Mesendoderm (in vitro differentiated cells): Measurements from ENCODE around the gene ERC1.
"Not testable (repeated sequence)": the region's sequence is repeated elsewhere in the genome, so short reads cannot be mapped to it uniquely, and the experiment has no call there.

Experiments
- DNase-seq: peaks from one replicate; pipeline ENCODE4 v3.0.0; 2013
- H2AK5ac ChIP-seq: 2 replicates; pipeline ENCODE4 v1.6.1; 2013; ENCODE audit warnings: low read length, inconsistent platforms
- H2BK120ac ChIP-seq: 2 replicates; pipeline ENCODE4 v1.6.1; 2013; ENCODE audit warnings: low read depth, mild to moderate bottlenecking, low read length, moderate library complexity, mixed read lengths
- H2BK15ac ChIP-seq: replicated peaks from 2 replicates; pipeline ENCODE4 v1.6.1; 2013; ENCODE audit warnings: low read depth, mild to moderate bottlenecking, moderate library complexity
- H2BK5ac ChIP-seq: 2 replicates; pipeline ENCODE4 v1.6.1; 2013; ENCODE audit warnings: low read length, inconsistent platforms
- H3K18ac ChIP-seq: 2 replicates; pipeline ENCODE4 v1.6.1; 2013; ENCODE audit warnings: mild to moderate bottlenecking, low read length, mixed read lengths
- H3K23ac ChIP-seq: one replicate; pipeline ENCODE4 v1.6.1; 2013; ENCODE audit warnings: low read length
- H3K27ac ChIP-seq: 2 replicates; pipeline ENCODE4 v1.5.1; 2013; ENCODE audit warnings: low read depth, mild to moderate bottlenecking, inconsistent platforms, low read length, moderate library complexity
- H3K27me3 ChIP-seq: 2 replicates; pipeline ENCODE4 v1.6.1; 2013; ENCODE audit warnings: low read length, control low read depth, mild to moderate bottlenecking, inconsistent platforms; ENCODE audit not compliant: insufficient read depth, poor library complexity
- H3K36me3 ChIP-seq: 2 replicates; pipeline ENCODE4 v1.6.1; 2013; ENCODE audit warnings: low read length, inconsistent platforms; ENCODE audit not compliant: control insufficient read depth, insufficient read depth
- H3K4ac ChIP-seq: one replicate; pipeline ENCODE4 v1.6.1; 2013; ENCODE audit warnings: low read depth, mild to moderate bottlenecking, low read length, moderate library complexity
- H3K4me1 ChIP-seq: 2 replicates; pipeline ENCODE4 v1.6.1; 2013; ENCODE audit warnings: low read depth, low read length, inconsistent platforms; ENCODE audit not compliant: control insufficient read depth
- H3K4me2 ChIP-seq: 2 replicates; pipeline ENCODE4 v1.6.1; 2013; ENCODE audit warnings: low read length
- H3K4me3 ChIP-seq: 2 replicates; pipeline ENCODE4 v1.5.1; 2013; ENCODE audit warnings: mild to moderate bottlenecking, low read length
- H3K56ac ChIP-seq: one replicate; pipeline ENCODE4 v1.6.1; 2013; ENCODE audit warnings: low read length
- H3K79me1 ChIP-seq: 2 replicates; pipeline ENCODE4 v1.6.1; 2013; ENCODE audit warnings: low read length, inconsistent platforms
- H3K79me2 ChIP-seq: 2 replicates; pipeline ENCODE4 v1.6.1; 2013; ENCODE audit warnings: mild to moderate bottlenecking, low read length; ENCODE audit not compliant: control insufficient read depth, insufficient read depth
- H3K9ac ChIP-seq: 2 replicates; pipeline ENCODE4 v1.6.1; 2013; ENCODE audit warnings: low read length, inconsistent platforms
- H4K5ac ChIP-seq: one replicate; pipeline ENCODE4 v1.6.1; 2013; ENCODE audit warnings: low read length
- H4K8ac ChIP-seq: one replicate; pipeline ENCODE4 v1.6.1; 2013; ENCODE audit warnings: low read depth, mild to moderate bottlenecking, control low read depth, low read length, moderate library complexity
- WGBS: extraction: QIAGEN DNeasy Blood & Tissue Kit; methylation state at CpG from one replicate; pipeline ENCODE4 v1.1.7; 2013; ENCODE audit warnings: low lambda C conversion rate, missing lambda C conversion rate; ENCODE audit not compliant: insufficient coverage; ENCODE audit errors: extremely low coverage; 5-methylcytosine and 5-hydroxymethylcytosine counted together

Gene ERC1

GRCh38 chr12:1091350-1091749, 100.3 kb downstream of the ERC1 start:
- H3K18ac ChIP-seq = no peak overlapping the region
- DNase-seq = no peak
- no peak overlapping the region for H2BK15ac ChIP-seq
- H3K79me2 ChIP-seq = no peaks in the 10 kb centered on the region
- H3K9ac ChIP-seq = no peak overlapping the region
- H4K5ac ChIP-seq = no peak overlapping the region
- H3K23ac ChIP-seq = no peak overlapping the region
- no peak overlapping the region for H3K4ac ChIP-seq
- H2AK5ac ChIP-seq = no peak overlapping the region
- no peak overlapping the region for H3K4me2 ChIP-seq
- no CpG with 5 or more reads among the region's 4 CpGs for WGBS
- no peak overlapping the region for H2BK120ac ChIP-seq
- no peak overlapping the region for H4K8ac ChIP-seq
- no peak overlapping the region for H3K4me3 ChIP-seq
- H3K36me3 ChIP-seq = no peaks in the 10 kb centered on the region
- H3K56ac ChIP-seq = no peak overlapping the region
- no peaks in the 10 kb centered on the region for H3K27me3 ChIP-seq
- H3K27ac ChIP-seq = no peak overlapping the region
- no peaks in the 10 kb centered on the region for H3K79me1 ChIP-seq
- no peak overlapping the region for H2BK5ac ChIP-seq
- no peaks in the 10 kb centered on the region for H3K4me1 ChIP-seq

DNA sequence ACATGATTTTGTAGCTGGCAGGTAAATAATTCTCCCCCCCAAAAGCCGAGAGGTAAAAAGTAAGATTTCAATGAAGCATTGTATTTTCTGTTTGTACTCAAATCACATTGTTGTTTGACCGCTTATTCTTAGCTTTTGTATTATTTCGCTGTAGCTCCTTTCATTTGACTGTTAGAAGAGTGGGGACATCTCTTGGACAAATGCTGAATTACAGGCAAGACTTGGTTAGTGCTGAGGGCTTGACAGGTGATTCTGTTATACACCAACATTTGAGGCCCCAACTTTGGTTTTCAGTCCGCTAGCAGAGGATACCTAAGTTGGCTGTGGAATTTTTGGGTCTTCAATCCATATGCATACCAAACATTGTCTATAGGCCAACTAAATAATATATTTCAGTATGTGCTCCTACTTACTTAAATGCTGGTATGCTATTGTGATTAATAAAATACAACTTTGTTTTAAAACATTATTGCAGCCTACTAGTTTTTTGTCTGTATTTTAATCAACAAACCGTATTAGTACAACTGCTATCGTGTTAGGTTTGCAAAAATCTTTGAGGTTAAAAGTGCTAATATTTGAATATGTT, 102.2 kb downstream of the ERC1 start:
- Histone ChIP-seq H2BK15ac (no peak overlapping the region), H3K4ac (no peak overlapping the region), H3K36me3 (no peaks in the 10 kb centered on the region), H2BK120ac (no peak overlapping the region), H3K56ac (no peak overlapping the region), H3K4me3 (no peak overlapping the region), H2AK5ac (no peak overlapping the region), H4K5ac (no peak overlapping the region), H3K27ac (no peak overlapping the region), H3K79me2 (no peaks in the 10 kb centered on the region), H3K4me1 (no peaks in the 10 kb centered on the region), H3K9ac (no peak overlapping the region), H3K18ac (no peak overlapping the region), H3K27me3 (no peaks in the 10 kb centered on the region), H2BK5ac (no peak overlapping the region), H4K8ac (no peak overlapping the region), H3K23ac (no peak overlapping the region), H3K4me2 (no peak overlapping the region), H3K79me1 (no peaks in the 10 kb centered on the region)
- WGBS = no CpG with 5 or more reads among the region's 6 CpGs
- peak; percentile 78 for DNase-seq

- WGBS = no CpG with 5 or more reads among the region's 3 CpGs
- no peak overlapping the region for H2BK120ac ChIP-seq
Observed at GRCh38 chr12:1094714-1095113, 103.7 kb downstream of the ERC1 start.

GRCh38 chr12:1099158-1099557, 108.1 kb downstream of the ERC1 start:
- H4K5ac ChIP-seq = no peak overlapping the region
- no peak overlapping the region for H3K23ac ChIP-seq
- H3K4me3 ChIP-seq = no peak overlapping the region
- H3K9ac ChIP-seq = no peak overlapping the region
- H3K79me2 ChIP-seq = no peaks in the 10 kb centered on the region
- H4K8ac ChIP-seq = no peak overlapping the region
- H3K4me2 ChIP-seq = no peak overlapping the region
- no peak overlapping the region for H2AK5ac ChIP-seq
- no peak overlapping the region for H3K4ac ChIP-seq
- H2BK120ac ChIP-seq = no peak overlapping the region
- no peak overlapping the region for H3K27ac ChIP-seq
- H3K18ac ChIP-seq = no peak overlapping the region
- H2BK5ac ChIP-seq = no peak overlapping the region
- H3K56ac ChIP-seq = no peak overlapping the region
- no peak overlapping the region for H2BK15ac ChIP-seq
- H3K36me3 ChIP-seq = no peaks in the 10 kb centered on the region
- H3K27me3 ChIP-seq = no peaks in the 10 kb centered on the region
- WGBS = no CpG with 5 or more reads among the region's 2 CpGs
- H3K79me1 ChIP-seq = peaks cover 5% of the 10 kb centered on the region
- H3K4me1 ChIP-seq = no peaks in the 10 kb centered on the region
- no peak for DNase-seq

More at GRCh38 chr12:1094714-1095113, 103.7 kb downstream of the ERC1 start:
- Histone ChIP-seq H2BK5ac (no peak overlapping the region), H4K5ac (no peak overlapping the region), H3K4me1 (no peaks in the 10 kb centered on the region), H3K4me2 (no peak overlapping the region), H4K8ac (no peak overlapping the region), H3K79me1 (peaks cover 3% of the 10 kb centered on the region), H3K27me3 (no peaks in the 10 kb centered on the region), H3K4ac (no peak overlapping the region), H3K27ac (no peak overlapping the region), H3K56ac (no peak overlapping the region), H3K18ac (no peak overlapping the region), H3K23ac (no peak overlapping the region), H2BK15ac (no peak overlapping the region), H3K4me3 (no peak overlapping the region), H3K36me3 (no peaks in the 10 kb centered on the region), H3K79me2 (no peaks in the 10 kb centered on the region), H3K9ac (no peak overlapping the region), H2AK5ac (no peak overlapping the region)
- no peak for DNase-seq

GRCh38 chr12:1099618-1100017, 108.6 kb downstream of the ERC1 start:
- not testable (repeated sequence) for H3K4me2 ChIP-seq, H2BK5ac ChIP-seq, H3K23ac ChIP-seq, H4K8ac ChIP-seq, H3K4me3 ChIP-seq, H3K56ac ChIP-seq, H3K79me2 ChIP-seq, H3K36me3 ChIP-seq, H3K4ac ChIP-seq, H2BK15ac ChIP-seq, H3K4me1 ChIP-seq, H4K5ac ChIP-seq, H2AK5ac ChIP-seq, H3K18ac ChIP-seq, H3K27me3 ChIP-seq, H3K9ac ChIP-seq, H3K79me1 ChIP-seq, H3K27ac ChIP-seq, H2BK120ac ChIP-seq, DNase-seq
- WGBS = no CpG with 5 or more reads among the region's 2 CpGs

- whole genome bisulfite sequencing = no CpG with 5 or more reads among the region's 2 CpGs
- Histone ChIP-seq H3K27ac (no peak overlapping the region), H3K4me3 (no peak overlapping the region), H3K4ac (no peak overlapping the region), H3K4me1 (no peaks in the 10 kb centered on the region), H3K56ac (no peak overlapping the region), H2BK15ac (no peak overlapping the region), H3K23ac (no peak overlapping the region), H3K4me2 (no peak overlapping the region), H3K27me3 (no peaks in the 10 kb centered on the region), H2BK120ac (no peak overlapping the region), H2AK5ac (no peak overlapping the region), H2BK5ac (no peak overlapping the region), H4K5ac (no peak overlapping the region), H3K79me2 (no peaks in the 10 kb centered on the region), H3K9ac (no peak overlapping the region), H3K79me1 (peaks cover 5% of the 10 kb centered on the region), H3K36me3 (no peaks in the 10 kb centered on the region), H3K18ac (no peak overlapping the region), H4K8ac (no peak overlapping the region)
- no peak for DNase-seq
Observed at GRCh38 chr12:1102115-1102514, 111.1 kb downstream of the ERC1 start.
